LNCAP (cell line): ENCODE results near the gene LRRN1.

Experiments used
- TF ChIP-seq, protein P1 (sequence below): fragments of 450-650 bp; IDR thresholded peaks from 2 replicates; pipeline ENCODE4 v1.5.1; 2017; ENCODE audit warnings: mild to moderate bottlenecking

LRRN1 gene

DNA sequence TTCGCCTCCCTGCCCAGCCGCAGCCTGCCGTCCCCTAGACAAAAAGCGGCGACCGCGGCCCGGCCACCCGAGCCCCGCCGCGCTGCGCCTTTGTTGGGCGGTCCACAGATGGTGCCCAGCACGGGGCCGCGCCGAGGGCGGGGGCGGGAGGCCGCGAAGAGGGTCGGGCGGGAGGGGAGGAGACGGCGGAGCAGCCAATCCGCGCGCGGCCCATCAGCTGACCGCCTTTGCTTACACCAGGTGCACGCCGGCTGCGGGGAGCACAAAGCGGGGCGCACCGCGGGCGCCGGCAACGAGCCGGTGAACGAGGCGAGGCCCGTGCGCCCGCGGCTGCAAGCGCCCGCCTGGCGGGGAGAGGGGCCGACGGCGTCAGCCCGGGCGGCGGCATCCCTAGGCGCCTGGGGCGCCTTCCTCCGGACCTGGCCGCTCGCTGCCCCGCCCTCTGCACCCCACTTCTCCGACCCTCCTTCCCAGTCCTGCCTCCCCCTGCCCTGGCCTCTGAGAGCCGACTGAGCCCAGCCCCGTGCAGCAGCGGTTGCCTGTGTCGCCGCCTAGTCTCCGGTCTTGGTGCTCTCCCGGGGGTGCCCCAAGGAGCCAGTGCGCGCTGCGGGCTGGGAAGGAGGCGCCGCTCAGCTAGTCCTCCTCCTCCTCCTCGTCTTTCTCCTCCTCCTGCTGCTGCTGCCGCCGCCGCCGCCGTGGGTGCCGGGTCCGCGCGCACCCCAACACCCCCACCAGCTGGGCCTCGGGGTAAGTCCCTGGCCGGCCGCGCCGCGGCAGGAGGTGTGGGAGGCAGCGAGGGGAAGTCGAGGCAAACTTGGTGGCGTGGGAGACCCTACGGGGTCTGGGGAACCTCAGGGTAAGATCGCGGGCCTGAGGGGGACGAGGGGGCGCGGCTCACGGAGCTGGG is at the start of gene LRRN1:
Gene LRRN1, plus strand, starts transcription at position 259 of the 907 bp plus-strand sequence. CDS start 45,211 bp downstream, outside the sequence.
- TF ChIP-seq, protein P1, sequence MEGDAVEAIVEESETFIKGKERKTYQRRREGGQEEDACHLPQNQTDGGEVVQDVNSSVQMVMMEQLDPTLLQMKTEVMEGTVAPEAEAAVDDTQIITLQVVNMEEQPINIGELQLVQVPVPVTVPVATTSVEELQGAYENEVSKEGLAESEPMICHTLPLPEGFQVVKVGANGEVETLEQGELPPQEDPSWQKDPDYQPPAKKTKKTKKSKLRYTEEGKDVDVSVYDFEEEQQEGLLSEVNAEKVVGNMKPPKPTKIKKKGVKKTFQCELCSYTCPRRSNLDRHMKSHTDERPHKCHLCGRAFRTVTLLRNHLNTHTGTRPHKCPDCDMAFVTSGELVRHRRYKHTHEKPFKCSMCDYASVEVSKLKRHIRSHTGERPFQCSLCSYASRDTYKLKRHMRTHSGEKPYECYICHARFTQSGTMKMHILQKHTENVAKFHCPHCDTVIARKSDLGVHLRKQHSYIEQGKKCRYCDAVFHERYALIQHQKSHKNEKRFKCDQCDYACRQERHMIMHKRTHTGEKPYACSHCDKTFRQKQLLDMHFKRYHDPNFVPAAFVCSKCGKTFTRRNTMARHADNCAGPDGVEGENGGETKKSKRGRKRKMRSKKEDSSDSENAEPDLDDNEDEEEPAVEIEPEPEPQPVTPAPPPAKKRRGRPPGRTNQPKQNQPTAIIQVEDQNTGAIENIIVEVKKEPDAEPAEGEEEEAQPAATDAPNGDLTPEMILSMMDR = peak; percentile 19; the same call in 1 of the 2 replicates

- TF ChIP-seq, protein P1 = no peak
Measured at GRCh38 chr3:3753416-3753815, 45.8 kb upstream of the LRRN1 start.

DNA sequence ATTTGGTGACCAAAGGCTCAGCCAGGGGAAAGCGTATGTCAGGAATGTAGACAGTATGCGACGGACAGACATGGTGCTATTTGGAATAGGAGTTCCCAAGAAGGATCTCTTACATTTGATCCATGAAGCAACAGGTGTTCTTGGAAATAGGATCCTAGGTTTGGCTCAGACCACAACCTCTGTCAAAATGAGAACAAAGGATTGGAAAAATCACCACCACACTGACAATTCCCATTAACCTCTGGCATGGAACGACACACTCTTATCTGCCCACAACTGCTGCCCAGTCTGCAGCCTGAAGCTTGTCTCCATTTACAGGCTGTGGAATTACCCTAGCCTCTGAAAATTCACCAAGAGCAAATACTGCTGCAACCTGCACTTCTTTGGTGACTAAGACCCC is 33.6 kb upstream of the LRRN1 start:
- TF ChIP-seq, protein P1 = no peak

GRCh38 chr3:3766140-3766539 is 33.1 kb upstream of the LRRN1 start:
- TF ChIP-seq, protein P1 = no peak

- TF ChIP-seq, protein P1 = no peak
Measured at GRCh38 chr3:3771094-3771493, 28.1 kb upstream of the LRRN1 start.

DNA sequence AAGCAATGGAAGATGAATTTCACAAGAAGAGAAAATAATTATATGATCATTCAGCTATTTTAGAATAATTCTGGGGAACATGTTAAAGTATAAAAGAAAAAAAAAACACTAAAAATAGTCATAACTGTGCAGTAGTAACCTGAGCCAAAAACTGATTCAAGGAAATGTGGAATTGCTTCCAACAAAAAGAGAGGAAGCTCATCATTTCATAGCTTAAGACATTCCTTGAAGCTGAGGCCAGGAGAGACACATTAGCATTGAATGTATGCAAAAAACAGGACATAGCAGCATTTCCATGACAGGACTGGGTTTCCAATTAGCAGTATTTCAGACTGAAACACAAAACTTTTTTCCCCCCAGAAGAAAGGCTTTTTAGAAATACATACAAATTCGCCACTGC is 27.7 kb upstream of the LRRN1 start:
- TF ChIP-seq, protein P1 = no peak

- TF ChIP-seq, protein P1 = no peak
Measured at GRCh38 chr3:3772338-3772737, 26.9 kb upstream of the LRRN1 start.
